ENCODE results near the gene ZIC1. TPM values are rescaled to one million over a fixed set of nuclear protein-coding genes. Genes with fewer than 3 reads are reported as not detected.

The ZIC1 gene
- total RNA-seq, 1 experiment from 2014 or later, result not detected

- no peak overlapping the region for H3K4me2 ChIP-seq (ENCODE audit: insufficient read depth, insufficient read length, low read length)
- no peak overlapping the region for H2AK5ac ChIP-seq (ENCODE audit: insufficient read length, low read length)
- no peaks in the 10 kb centered on the region for H3K79me1 ChIP-seq (ENCODE audit: insufficient read depth, low read depth, low read length, poor library complexity, severe bottlenecking)
- no peak overlapping the region for H3K9ac ChIP-seq (ENCODE audit: extremely low read depth, insufficient read length, low read length)
- Mint-ChIP-seq H3K4me3 (peak overlapping the region in 1 of 2 experiments; percentile 82; a peak in 3 of 5 replicates), H3K27me3 (ENCODE audit: low read depth) (peaks cover 100% of the 10 kb centered on the region), H3K4me1 (peaks cover 32 to 77% of the 10 kb centered on the region in 2 experiments), H3K27ac (no peak overlapping the region), H3K36me3 (ENCODE audit: insufficient read depth in 1 of 3, low read depth in 3 of 3) (peaks cover 0 to 2% (median 0%) of the 10 kb centered on the region in 3 experiments; a peak in 3 of 7 replicates), H3K9me3 (peaks cover 3 to 10% of the 10 kb centered on the region in 2 experiments; a peak in 4 of 5 replicates)
- no peak overlapping the region for H3K23ac ChIP-seq (ENCODE audit: insufficient read length, low read depth, low read length)
- H3K14ac ChIP-seq (ENCODE audit: insufficient read depth, low read length), result no peak overlapping the region
- no peaks in the 10 kb centered on the region for H3K79me2 ChIP-seq (ENCODE audit: insufficient read depth, low read length)
- no CpG with 5 or more reads among the region's 25 CpGs for WGBS (ENCODE audit: extremely low coverage, insufficient read length, low lambda C conversion rate)
- no peak overlapping the region for H3K18ac ChIP-seq (ENCODE audit: insufficient read length, low read depth, low read length)
- no peak overlapping the region for H4K5ac ChIP-seq (ENCODE audit: insufficient read length, low read depth, low read length)
- H2BK5ac ChIP-seq (ENCODE audit: insufficient read length, low read length), result no peak overlapping the region
- no peaks in the 10 kb centered on the region; the same call in none of the 2 replicates for H3K4me1 ChIP-seq (ENCODE audit: insufficient read depth, low read length)
- H2BK20ac ChIP-seq (ENCODE audit: low read depth, low read length, poor library complexity, severe bottlenecking), result no peak overlapping the region
- no peak overlapping the region for H3K56ac ChIP-seq (ENCODE audit: insufficient read length, low read depth, low read length)
- H2BK12ac ChIP-seq (ENCODE audit: insufficient read length, low read depth, low read length), result no peak overlapping the region
- H2BK15ac ChIP-seq (ENCODE audit: low read depth, low read length), result no peak overlapping the region
- no peak for TF ChIP-seq CTCF (conservative IDR thresholded peaks at IDR 0.05)
- no peak overlapping the region for H2BK120ac ChIP-seq (ENCODE audit: low read depth, low read length, poor library complexity, severe bottlenecking)
- peaks cover 24% of the 10 kb centered on the region for H3K23me2 ChIP-seq (ENCODE audit: insufficient read length, low read depth, low read length, poor library complexity, severe bottlenecking)
- no peak overlapping the region for H3K4ac ChIP-seq (ENCODE audit: low read depth, low read length)
- H4K8ac ChIP-seq (replicated peaks; ENCODE audit: insufficient read length, low read depth, low read length), result no peak overlapping the region
- no peak overlapping the region for H4K91ac ChIP-seq (ENCODE audit: insufficient read length, low read depth, low read length)
- no peak overlapping the region for H3T11ph ChIP-seq (ENCODE audit: low read length)
- peaks cover 81% of the 10 kb centered on the region for H3K27me3 ChIP-seq (ENCODE audit: insufficient read depth, low read length)
- H2AFZ ChIP-seq (ENCODE audit: low read length), result no peak overlapping the region
- DNase-seq, result no peak
- H3K9me3 ChIP-seq (ENCODE audit: control insufficient read depth, low read depth, low read length), result no peaks in the 10 kb centered on the region
- H4K20me1 ChIP-seq (ENCODE audit: control insufficient read depth, insufficient read depth, insufficient read length), result no peaks in the 10 kb centered on the region
- H3K27ac ChIP-seq (ENCODE audit: insufficient read length, low read depth, low read length), result no peak overlapping the region
Measured at GRCh38 chr3:147388700-147389580, 20.2 kb upstream of the ZIC1 start.
